D721Med (cell line): ENCODE measurements around the gene ARHGEF7.

Source experiments
- DNase-seq: peaks from one replicate; pipeline ENCODE4 v3.0.0; 2011; ENCODE audit warnings: low spot score; ENCODE audit not compliant: insufficient read length
- FAIRE-seq: peaks from 2 replicates; lab custom pipeline; 2011; peaks lifted over from hg19 to GRCh38; lab: Jason Lieb, UNC
- TF ChIP-seq, protein P1 (sequence below): IDR thresholded peaks from 2 replicates; pipeline ENCODE4 v1.5.1; 2012; ENCODE audit warnings: mild to moderate bottlenecking, control low read depth; ENCODE audit not compliant: insufficient read depth; ENCODE audit errors: missing control alignments

The ARHGEF7 gene

DNA sequence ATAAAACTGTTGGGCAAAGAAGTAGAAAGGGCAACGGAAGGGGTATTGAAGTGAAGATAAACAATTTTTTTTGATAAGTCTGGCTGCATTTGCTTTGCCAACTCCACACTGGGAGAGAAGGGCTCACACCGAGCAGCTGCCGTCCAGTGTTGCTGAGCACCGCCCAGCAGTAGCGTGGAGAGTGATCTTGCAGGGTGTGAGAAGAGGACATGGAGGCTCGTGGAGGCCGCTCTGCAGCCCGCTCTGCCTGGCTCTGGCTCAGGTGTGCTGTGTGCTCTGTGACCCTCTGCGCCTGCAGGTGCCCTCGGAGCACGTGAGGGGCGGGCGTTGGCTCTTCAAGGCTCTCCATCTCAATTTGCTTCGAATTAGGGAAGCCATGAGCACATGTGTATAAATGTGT, 169.5 kb downstream of the ARHGEF7 start:
- TF ChIP-seq, protein P1, sequence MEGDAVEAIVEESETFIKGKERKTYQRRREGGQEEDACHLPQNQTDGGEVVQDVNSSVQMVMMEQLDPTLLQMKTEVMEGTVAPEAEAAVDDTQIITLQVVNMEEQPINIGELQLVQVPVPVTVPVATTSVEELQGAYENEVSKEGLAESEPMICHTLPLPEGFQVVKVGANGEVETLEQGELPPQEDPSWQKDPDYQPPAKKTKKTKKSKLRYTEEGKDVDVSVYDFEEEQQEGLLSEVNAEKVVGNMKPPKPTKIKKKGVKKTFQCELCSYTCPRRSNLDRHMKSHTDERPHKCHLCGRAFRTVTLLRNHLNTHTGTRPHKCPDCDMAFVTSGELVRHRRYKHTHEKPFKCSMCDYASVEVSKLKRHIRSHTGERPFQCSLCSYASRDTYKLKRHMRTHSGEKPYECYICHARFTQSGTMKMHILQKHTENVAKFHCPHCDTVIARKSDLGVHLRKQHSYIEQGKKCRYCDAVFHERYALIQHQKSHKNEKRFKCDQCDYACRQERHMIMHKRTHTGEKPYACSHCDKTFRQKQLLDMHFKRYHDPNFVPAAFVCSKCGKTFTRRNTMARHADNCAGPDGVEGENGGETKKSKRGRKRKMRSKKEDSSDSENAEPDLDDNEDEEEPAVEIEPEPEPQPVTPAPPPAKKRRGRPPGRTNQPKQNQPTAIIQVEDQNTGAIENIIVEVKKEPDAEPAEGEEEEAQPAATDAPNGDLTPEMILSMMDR, result no peak
- DNase-seq (no peak), FAIRE-seq (no peak)

DNA sequence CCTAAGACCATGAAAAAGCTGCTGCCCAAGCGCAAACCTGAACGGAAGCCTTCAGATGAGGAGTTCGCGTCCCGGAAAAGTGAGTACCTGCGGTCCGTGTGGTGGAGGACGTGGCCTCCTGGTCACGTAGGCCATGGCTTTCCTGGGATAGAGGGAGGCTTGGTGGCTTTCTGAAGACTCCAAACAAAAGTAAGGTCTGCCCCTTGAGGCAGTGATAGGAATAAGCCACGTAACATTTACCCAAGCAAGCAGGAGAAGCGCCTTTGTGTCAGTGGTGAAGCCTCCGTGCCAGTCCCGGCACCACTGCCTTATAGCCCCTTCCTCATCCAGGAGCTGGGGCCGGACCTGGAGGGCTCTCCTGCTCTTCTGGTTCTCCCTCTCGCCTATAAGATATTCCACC, 171.1 kb downstream of the ARHGEF7 start:
- TF ChIP-seq, protein P1, result no peak
- DNase-seq, result no peak
- FAIRE-seq, result no peak

DNA sequence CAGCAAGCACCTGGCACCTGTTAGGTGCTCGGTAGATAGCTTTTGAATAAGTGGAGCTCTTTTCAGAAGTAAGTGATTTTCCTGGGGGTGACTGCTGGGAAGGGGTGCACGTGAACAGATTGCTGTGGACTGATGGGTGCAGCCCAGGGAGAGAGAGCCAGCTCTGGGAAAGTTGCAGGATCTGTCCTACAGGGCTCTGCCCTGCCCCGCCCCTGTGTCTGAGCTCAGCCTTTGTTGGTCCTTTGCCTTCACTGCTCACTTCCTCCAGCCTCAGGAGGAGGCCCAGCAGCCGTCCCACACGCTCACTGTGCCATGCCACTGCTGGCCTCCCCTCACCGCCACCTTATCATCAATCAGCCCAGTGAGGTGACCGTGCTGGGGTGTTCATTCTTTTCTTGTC, 171.6 kb downstream of the ARHGEF7 start:
- FAIRE-seq (no peak), DNase-seq (no peak)
- TF ChIP-seq, protein P1, result no peak

DNA sequence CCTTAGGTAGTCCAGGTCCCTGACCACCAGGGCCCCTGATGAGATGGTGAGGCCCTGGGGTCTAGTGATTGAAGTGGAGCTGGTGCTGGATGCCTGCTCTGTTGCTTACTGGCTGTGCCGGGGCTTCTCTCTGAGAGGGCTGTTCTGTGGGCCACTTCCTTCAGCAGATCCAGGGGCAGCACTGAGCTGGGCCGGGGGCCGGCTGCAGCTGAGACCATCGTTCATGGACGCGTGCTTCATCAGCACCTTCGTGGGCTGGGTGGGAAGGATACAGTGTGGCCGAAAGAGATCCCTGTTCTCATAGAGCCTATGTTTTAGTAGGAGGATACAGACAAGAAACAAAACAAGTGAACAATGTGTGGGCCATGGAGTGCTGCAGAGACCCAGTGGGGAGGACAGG, 172.1 kb downstream of the ARHGEF7 start:
- TF ChIP-seq, protein P1, result no peak
- DNase-seq, result no peak
- FAIRE-seq, result no peak

DNA sequence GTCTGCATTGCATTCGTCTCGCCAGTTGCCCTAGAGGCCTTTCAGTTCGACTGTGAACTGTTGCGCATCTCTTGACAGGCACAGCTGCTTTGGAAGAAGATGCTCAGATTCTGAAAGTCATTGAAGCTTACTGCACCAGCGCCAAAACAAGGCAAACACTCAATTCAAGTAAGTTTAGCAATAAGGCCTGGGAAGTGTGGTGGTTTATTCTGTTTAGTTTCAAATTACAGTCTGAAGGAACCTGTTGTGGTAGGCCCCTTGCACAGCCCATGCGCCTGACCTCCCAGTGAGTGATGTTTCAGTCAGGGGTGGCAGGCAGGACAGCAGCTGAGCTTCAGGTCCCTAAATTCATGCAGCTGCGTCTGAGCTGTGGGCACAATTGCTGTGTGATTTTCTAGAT, 173.2 kb downstream of the ARHGEF7 start:
- TF ChIP-seq, protein P1, result no peak
- FAIRE-seq, result no peak
- DNase-seq, result no peak

DNA sequence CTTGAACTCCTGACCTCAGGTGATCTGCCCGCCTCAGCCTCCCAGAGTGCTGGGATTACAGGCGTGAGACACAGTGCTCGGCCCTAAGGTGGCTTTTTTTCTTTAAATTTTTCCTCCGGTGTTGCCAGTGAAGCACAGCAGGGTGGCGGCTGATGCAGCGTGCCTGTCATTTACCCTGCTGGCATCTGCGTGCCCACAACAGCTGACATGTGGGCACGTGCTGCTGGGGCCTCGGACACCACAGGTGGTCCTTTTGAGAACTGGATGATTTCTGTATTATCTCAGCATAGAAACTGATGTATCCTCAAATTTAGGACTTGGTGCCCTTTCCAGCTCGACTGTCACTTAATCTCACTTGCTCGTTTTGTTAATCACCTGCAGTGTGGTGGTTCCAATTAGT, 174.1 kb downstream of the ARHGEF7 start:
- FAIRE-seq (no peak), DNase-seq (no peak)
- TF ChIP-seq, protein P1, result no peak

DNA sequence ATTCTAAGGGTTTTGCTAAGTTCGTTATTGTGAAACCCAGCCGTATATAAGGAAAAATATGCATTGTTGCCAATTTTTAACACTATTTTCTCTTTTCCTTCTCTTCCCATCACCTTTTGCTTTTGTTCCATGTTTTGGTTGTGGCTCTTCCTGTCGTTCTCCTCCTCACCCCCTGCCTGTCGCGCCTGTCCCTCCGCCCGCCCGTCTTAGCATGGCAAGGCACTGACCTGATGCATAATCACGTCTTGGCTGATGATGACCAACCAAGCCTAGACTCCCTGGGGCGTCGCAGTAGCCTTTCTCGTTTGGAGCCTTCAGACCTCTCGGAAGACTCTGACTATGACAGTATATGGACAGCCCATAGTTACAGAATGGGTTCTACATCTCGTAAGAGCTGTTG, 176.8 kb downstream of the ARHGEF7 start:
- TF ChIP-seq, protein P1, result no peak
- no peak for FAIRE-seq
- no peak for DNase-seq
